Measurements from ENCODE around the gene ZFPM1. TPM values are rescaled to one million over a fixed set of nuclear protein-coding genes. Genes with fewer than 3 reads are reported as not detected.

Gene ZFPM1
- total RNA-seq, 6 donors from 2014 or later, result 1.0 to 8.4 (median 3.3) TPM

- ATAC-seq (ENCODE audit: low FRiP score in 2 of 2) (no peak), DNase-seq (peak in 1 of 2 donors; percentile 76)
- Histone ChIP-seq H3K27me3 (no peaks in the 10 kb centered on the region), H3K27ac (no peak overlapping the region), H3K36me3 (no peaks in the 10 kb centered on the region), H3K4me1 (no peaks in the 10 kb centered on the region), H3K4me3 (no peak overlapping the region), H3K9me3 (no peaks in the 10 kb centered on the region)
- TF ChIP-seq, protein P1, sequence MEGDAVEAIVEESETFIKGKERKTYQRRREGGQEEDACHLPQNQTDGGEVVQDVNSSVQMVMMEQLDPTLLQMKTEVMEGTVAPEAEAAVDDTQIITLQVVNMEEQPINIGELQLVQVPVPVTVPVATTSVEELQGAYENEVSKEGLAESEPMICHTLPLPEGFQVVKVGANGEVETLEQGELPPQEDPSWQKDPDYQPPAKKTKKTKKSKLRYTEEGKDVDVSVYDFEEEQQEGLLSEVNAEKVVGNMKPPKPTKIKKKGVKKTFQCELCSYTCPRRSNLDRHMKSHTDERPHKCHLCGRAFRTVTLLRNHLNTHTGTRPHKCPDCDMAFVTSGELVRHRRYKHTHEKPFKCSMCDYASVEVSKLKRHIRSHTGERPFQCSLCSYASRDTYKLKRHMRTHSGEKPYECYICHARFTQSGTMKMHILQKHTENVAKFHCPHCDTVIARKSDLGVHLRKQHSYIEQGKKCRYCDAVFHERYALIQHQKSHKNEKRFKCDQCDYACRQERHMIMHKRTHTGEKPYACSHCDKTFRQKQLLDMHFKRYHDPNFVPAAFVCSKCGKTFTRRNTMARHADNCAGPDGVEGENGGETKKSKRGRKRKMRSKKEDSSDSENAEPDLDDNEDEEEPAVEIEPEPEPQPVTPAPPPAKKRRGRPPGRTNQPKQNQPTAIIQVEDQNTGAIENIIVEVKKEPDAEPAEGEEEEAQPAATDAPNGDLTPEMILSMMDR (IDR thresholded peaks at IDR 0.05), result no peak
- no peak for TF ChIP-seq EP300 (IDR thresholded peaks at IDR 0.05)
- no peak for TF ChIP-seq POLR2AphosphoS5 (IDR thresholded peaks at IDR 0.05)
- TF ChIP-seq POLR2A (IDR thresholded peaks at IDR 0.05), result no peak
- WGBS, 2 donors, result 94 to 95% methylated on average over 13 to 17 of the region's 17 CpGs
Observed at GRCh38 chr16:88471115-88471514, 18.0 kb downstream of the ZFPM1 start.

DNA sequence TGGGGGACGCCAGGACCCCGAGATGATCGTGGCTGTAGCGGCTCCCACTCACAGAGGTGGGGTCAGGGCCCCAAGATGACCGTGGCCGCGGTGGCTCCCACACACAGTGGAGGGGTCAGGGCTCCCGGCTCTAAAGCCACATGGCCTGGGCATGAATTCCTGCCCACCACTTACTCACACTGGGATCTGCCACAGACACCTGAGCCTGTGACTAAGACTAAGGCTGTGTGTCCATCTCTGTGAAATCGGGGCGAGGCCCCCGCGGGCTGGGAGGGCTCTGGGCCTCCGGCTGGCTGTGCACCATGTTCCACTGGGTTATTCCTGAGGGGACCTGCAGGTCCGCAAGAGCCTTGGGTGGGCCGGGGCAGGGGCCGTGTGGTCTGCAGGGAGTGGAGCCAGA lies 18.5 kb downstream of the ZFPM1 start:
- ATAC-seq (ENCODE audit: low FRiP score in 2 of 2) (no peak), DNase-seq (peak in 1 of 2 donors; percentile 70)
- H3K27me3 ChIP-seq, result no peaks in the 10 kb centered on the region
- H3K4me3 ChIP-seq, result no peak overlapping the region
- TF ChIP-seq POLR2AphosphoS5 (IDR thresholded peaks at IDR 0.05) (no peak), EP300 (IDR thresholded peaks at IDR 0.05) (no peak), POLR2A (IDR thresholded peaks at IDR 0.05) (no peak)
- TF ChIP-seq, protein P1 (IDR thresholded peaks at IDR 0.05), result no peak
- 80 to 90% methylated on average over 1 to 16 of the region's 16 CpGs for WGBS, 2 donors
- no peaks in the 10 kb centered on the region for H3K36me3 ChIP-seq
- no peak overlapping the region for H3K27ac ChIP-seq
- no peaks in the 10 kb centered on the region for H3K9me3 ChIP-seq
- H3K4me1 ChIP-seq, result no peaks in the 10 kb centered on the region

DNA sequence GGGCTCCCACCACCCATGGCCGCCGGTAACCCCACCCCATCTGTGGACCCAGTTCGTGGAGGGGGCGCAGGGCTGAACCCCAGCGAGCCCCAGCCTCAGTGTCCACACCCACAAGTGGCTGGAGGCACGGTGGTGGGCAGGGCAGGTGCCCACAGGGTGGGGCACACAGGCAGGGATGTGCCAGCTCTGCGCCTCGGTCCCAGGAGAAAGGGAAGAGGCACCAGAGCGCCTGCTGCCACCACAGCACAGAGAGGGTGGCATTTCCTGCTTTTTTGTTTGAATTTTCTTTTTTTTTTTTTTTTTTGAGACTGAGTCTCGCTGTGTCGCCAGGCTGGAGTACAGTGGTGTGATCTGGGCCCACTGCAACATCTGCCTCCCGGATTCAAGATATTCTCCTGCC lies 19.0 kb downstream of the ZFPM1 start:
- H3K36me3 ChIP-seq, result no peaks in the 10 kb centered on the region
- no peak for TF ChIP-seq POLR2AphosphoS5 (IDR thresholded peaks at IDR 0.05)
- TF ChIP-seq, protein P1 (IDR thresholded peaks at IDR 0.05), result no peak
- no peak for TF ChIP-seq POLR2A (IDR thresholded peaks at IDR 0.05)
- no peak for TF ChIP-seq EP300 (IDR thresholded peaks at IDR 0.05)
- H3K4me3 ChIP-seq, result no peak overlapping the region
- H3K9me3 ChIP-seq, result no peaks in the 10 kb centered on the region
- no peak for DNase-seq
- H3K27ac ChIP-seq, result no peak overlapping the region
- 60 to 79% methylated on average over 7 to 11 of the region's 12 CpGs for WGBS, 2 donors
- no peak for ATAC-seq (ENCODE audit: low FRiP score in 2 of 2)
- no peaks in the 10 kb centered on the region for H3K4me1 ChIP-seq
- no peaks in the 10 kb centered on the region for H3K27me3 ChIP-seq

GRCh38 chr16:88472637-88473205 lies 19.6 kb downstream of the ZFPM1 start:
- peak in 1 of 2 donors; percentile 69 for DNase-seq
- no peak overlapping the region for H3K27ac ChIP-seq
- no peaks in the 10 kb centered on the region for H3K4me1 ChIP-seq
- H3K4me3 ChIP-seq, result no peak overlapping the region
- WGBS, 2 donors, result 86 to 90% methylated on average over 7 to 17 of the region's 22 CpGs
- H3K36me3 ChIP-seq, result no peaks in the 10 kb centered on the region
- no peaks in the 10 kb centered on the region for H3K27me3 ChIP-seq
- TF ChIP-seq EP300 (IDR thresholded peaks at IDR 0.05) (no peak), POLR2A (IDR thresholded peaks at IDR 0.05) (no peak), POLR2AphosphoS5 (IDR thresholded peaks at IDR 0.05) (no peak)
- TF ChIP-seq, protein P1 (IDR thresholded peaks at IDR 0.05), result no peak
- ATAC-seq (ENCODE audit: low FRiP score in 2 of 2), result peak in 1 of 2 donors; percentile 72
- no peaks in the 10 kb centered on the region for H3K9me3 ChIP-seq
